Measurements from ENCODE around the gene PHAF1.
A peak's percentile ranks its signal among the peaks of the same experiment; 100 is the strongest.

The PHAF1 gene

GRCh38 chr16:67187175-67187890 is 77.6 kb downstream of the PHAF1 start:
- no peak for TF ChIP-seq CTCF (IDR thresholded peaks at IDR 0.05; ENCODE audit: borderline replicate concordance, insufficient read depth, low read depth, low read length)
- H3K4me3 ChIP-seq (ENCODE audit: low read depth, low read length) = no peak overlapping the region

- TF ChIP-seq CTCF (IDR thresholded peaks at IDR 0.05; ENCODE audit: borderline replicate concordance, insufficient read depth, low read depth, low read length) = no peak
- no peak overlapping the region for H3K4me3 ChIP-seq (ENCODE audit: low read depth, low read length)
These were observed 78.6 kb downstream of the PHAF1 start for GRCh38 chr16:67188323-67188722.

GRCh38 chr16:67188798-67189197 is 79.1 kb downstream of the PHAF1 start:
- no peak overlapping the region for H3K4me3 ChIP-seq (ENCODE audit: low read depth, low read length)
- no peak for TF ChIP-seq CTCF (IDR thresholded peaks at IDR 0.05; ENCODE audit: borderline replicate concordance, insufficient read depth, low read depth, low read length)

DNA sequence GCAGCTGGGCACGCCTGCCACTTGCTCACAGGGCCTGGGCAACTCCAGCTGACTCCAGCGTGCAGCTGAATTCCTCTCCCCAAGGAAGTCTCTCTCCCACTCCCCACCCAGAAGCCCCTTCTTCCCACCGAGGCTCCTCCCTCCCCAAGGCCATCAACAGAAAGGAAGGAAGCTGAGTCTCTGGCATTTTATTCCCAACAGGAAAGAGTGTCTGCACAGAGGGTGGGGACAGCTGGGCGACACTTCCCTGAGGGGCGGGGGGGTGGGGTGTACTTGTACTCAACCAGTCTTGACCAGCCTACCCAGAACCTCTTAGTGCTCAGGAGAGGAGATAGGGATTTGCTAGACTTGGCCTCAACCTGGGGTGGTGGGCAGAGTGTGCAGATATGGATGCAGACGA is 80.3 kb downstream of the PHAF1 start, which contains the start of gene EXOC3L1:
EXOC3L1 (minus strand) TSS at position 96 of the 400 bp plus-strand sequence. CDS start 460 bp downstream, outside the sequence.
- TF ChIP-seq CTCF (IDR thresholded peaks at IDR 0.05; ENCODE audit: borderline replicate concordance, insufficient read depth, low read depth, low read length) = no peak
- H3K4me3 ChIP-seq (ENCODE audit: low read depth, low read length) = no peak within 1 kb of the TSS

DNA sequence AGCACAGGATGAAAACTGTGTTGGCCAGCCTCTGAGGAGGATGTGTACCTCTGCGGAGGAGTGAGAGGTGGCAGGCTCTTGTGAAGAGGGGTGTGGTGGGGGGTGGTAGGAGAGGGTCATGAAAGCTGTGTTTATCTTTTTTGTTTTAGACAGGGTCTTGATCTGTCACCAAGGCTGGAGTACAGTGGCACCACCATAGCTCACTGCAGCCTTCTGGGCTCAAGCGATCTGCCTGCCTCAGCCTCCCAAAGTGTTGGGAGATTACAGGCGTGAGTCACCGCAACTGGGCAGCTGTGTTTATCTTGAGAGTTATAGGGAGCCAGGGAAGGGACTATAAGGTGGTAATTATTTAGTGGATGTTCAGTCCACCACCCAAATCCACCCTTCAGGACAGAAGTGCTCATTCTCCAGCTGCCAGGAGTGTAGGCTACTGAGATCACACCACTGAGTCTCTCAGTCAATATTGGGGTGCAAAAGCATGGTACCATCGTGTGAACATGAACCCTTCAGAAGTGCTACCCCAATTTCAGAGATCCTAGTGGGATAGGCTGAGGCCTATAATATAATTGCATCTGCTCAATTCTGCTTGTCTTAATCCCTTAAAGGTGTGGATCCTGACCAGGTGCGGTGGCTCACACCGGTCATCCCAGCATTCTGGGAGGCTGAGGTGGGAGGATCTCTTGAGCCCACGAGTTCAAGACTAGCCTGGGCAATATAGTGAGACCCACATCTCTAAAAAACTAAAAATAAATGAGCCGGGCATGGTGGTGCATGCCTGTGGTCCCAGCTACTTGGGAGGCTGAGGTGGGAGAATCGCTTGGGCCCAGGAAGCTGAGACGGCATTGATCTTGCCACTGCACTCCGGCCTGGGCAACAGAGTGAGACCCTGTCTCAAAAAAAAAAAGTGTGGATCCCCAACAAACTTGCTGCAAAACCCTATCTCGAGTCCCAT is 81.0 kb downstream of the PHAF1 start:
- no peak for TF ChIP-seq CTCF (IDR thresholded peaks at IDR 0.05; ENCODE audit: borderline replicate concordance, insufficient read depth, low read depth, low read length)

DNA sequence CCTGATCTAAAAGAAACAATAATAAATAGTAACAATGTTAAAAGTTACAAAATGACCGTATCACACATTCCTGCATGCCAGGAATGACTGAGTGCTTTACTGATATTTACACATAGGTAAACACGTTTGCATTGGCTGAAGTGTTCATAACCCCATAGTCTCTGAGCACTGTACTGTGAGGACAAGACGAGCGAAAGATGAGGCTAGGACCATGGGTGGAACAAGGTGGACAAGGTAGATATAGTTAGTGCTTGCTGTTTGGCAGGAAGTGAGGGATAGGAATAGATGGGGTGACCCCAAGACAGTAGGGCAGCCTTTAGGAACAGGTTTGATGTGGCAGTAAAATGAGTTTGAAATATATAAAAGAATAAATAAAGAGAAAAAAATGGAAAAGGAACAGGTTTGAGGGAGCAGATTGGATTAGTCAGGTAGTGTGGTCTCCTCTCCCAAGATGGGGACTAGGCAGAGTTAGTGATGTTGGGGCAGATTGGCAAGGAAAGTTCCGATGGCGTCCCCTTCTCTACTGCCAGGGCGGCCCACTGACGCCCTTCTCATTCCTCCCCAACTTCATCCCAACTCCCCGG is 81.8 kb downstream of the PHAF1 start:
- no peak for TF ChIP-seq CTCF (IDR thresholded peaks at IDR 0.05; ENCODE audit: borderline replicate concordance, insufficient read depth, low read depth, low read length)
- H3K4me3 ChIP-seq (ENCODE audit: low read depth, low read length) = peak overlapping the region; percentile 51

More for the DNA sequence above, 81.0 kb downstream of the PHAF1 start:
- H3K4me3 ChIP-seq (ENCODE audit: low read depth, low read length) = no peak overlapping the region

All from GM12875 (cell line).